ENCODE results near the gene PJA2.

Gene PJA2

DNA sequence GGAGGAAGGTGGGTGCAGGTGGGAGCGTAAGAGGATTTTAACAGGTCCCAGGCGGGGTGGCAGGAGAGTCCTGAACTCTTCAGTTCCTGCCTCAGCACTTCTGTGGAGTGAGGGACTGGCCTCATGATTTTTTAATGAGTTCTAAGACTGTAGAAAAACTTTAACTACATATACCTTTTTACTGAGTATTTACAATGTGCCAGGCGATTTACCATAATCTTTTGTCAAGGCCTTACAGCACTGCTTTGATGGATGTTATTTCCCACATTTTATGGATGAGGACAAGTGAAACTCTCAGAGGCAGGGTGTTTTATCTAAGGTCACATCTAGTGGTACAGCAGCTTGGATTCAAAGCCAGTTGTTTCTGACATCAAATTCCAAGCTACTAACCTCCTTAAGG is 99.5 kb downstream of the PJA2 start:
- in situ Hi-C loops (cut with HindIII; ENCODE audit: low pct_ligation_motif_present, low sequenced_read_pairs), result no loop called here
- TF ChIP-seq, protein P1, sequence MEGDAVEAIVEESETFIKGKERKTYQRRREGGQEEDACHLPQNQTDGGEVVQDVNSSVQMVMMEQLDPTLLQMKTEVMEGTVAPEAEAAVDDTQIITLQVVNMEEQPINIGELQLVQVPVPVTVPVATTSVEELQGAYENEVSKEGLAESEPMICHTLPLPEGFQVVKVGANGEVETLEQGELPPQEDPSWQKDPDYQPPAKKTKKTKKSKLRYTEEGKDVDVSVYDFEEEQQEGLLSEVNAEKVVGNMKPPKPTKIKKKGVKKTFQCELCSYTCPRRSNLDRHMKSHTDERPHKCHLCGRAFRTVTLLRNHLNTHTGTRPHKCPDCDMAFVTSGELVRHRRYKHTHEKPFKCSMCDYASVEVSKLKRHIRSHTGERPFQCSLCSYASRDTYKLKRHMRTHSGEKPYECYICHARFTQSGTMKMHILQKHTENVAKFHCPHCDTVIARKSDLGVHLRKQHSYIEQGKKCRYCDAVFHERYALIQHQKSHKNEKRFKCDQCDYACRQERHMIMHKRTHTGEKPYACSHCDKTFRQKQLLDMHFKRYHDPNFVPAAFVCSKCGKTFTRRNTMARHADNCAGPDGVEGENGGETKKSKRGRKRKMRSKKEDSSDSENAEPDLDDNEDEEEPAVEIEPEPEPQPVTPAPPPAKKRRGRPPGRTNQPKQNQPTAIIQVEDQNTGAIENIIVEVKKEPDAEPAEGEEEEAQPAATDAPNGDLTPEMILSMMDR (IDR thresholded peaks at IDR 0.05; ENCODE audit: low read depth, low read length, missing control alignments), result no peak
- Histone ChIP-seq H3K4me3 (ENCODE audit: low read depth, low read length) (no peak overlapping the region), H3K36me3 (replicated peaks) (no peaks in the 10 kb centered on the region), H3K27me3 (replicated peaks) (no peaks in the 10 kb centered on the region), H3K27ac (no peak overlapping the region)
- DNase-seq, result no peak

DNA sequence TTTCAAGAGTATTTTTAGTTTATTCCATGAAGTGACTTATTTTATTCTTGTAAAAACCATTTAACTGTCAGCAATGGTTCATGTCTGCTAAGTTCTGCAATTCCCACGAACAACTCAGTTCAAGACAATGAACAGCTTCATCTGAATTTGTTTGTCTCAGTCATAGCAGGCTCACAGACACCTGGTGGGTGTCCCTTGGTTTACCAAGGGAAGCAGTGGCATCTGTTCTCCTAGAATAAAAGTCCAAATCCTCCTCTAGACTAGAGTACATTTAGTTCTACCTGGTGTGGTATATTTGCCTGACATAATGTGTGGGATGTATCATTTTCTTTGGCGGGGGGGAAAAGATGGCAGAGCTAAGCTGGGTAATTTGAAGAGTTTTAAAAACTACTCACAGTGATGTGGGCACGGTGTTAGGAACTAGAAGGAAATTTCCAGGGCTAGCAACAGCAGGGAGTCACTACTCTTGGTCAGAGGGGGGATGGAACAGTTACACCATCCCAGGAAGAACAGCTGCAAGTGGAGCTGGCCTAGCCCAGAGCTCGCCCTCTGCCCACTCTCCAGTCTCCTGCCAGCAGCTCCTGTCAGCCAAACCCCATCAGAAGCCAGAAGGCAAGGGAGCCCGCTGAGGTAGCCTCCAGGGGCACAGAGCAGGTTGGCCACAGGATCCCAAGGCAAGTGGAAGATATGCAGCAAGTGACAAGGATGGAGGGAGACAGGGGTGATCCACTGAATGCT is 100.3 kb downstream of the PJA2 start:
- no peaks in the 10 kb centered on the region for H3K36me3 ChIP-seq (replicated peaks)
- DNase-seq, result no peak
- H3K4me3 ChIP-seq (ENCODE audit: low read depth, low read length), result no peak overlapping the region
- TF ChIP-seq, protein P1 (IDR thresholded peaks at IDR 0.05; ENCODE audit: low read depth, low read length, missing control alignments), result no peak
- in situ Hi-C loops (cut with HindIII; ENCODE audit: low pct_ligation_motif_present, low sequenced_read_pairs), result no loop called here
- no peak overlapping the region for H3K27ac ChIP-seq
- no peaks in the 10 kb centered on the region for H3K27me3 ChIP-seq (replicated peaks)

DNA sequence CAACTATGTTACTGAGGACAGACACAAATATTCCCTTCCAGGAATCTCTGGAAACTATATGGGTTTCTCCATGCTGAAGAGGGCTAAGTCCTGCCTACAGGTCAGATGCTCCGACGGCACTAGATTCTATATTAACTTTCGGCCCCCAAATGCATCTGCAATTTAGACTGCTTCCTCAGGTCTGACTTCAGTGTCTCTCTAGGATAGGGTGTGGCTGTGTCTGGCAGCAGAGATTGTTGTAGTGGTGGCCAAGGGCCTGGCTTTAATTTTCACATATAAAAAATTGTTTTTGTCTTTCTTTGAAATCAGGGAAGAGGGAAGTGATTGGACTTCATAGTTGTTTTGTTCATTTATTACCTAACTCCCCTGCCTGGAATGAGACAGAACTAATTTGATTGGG is 101.8 kb downstream of the PJA2 start:
- DNase-seq, result no peak
- Histone ChIP-seq H3K27ac (no peak overlapping the region), H3K27me3 (replicated peaks) (no peaks in the 10 kb centered on the region), H3K4me3 (ENCODE audit: low read depth, low read length) (no peak overlapping the region), H3K36me3 (replicated peaks) (no peaks in the 10 kb centered on the region)
- TF ChIP-seq, protein P1 (IDR thresholded peaks at IDR 0.05; ENCODE audit: low read depth, low read length, missing control alignments), result no peak
- in situ Hi-C loops (cut with HindIII; ENCODE audit: low pct_ligation_motif_present, low sequenced_read_pairs), result no loop called here

DNA sequence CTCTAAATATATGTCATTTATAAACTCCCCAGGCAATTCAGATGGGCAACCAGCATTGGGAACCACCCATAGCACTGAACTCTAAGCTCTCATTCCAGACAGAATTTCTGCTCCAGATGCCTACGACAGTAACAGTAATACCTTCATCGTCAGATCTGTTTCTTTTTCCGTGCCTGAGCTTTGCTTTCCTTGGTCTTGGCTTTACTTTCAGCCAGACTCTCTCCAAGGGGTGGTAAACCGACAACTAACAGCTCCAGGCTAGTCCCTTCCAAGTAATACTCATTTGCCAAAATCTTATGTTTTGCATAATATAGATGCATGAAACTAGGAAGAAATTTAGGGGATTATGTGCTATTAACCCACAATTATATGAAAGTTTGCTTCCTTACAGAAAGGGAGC is 102.3 kb downstream of the PJA2 start:
- DNase-seq, result no peak
- H3K27ac ChIP-seq, result no peak overlapping the region
- H3K27me3 ChIP-seq (replicated peaks), result no peaks in the 10 kb centered on the region
- H3K36me3 ChIP-seq (replicated peaks), result no peaks in the 10 kb centered on the region
- in situ Hi-C loops (cut with HindIII; ENCODE audit: low pct_ligation_motif_present, low sequenced_read_pairs), result no loop called here
- TF ChIP-seq, protein P1 (IDR thresholded peaks at IDR 0.05; ENCODE audit: low read depth, low read length, missing control alignments), result no peak
- H3K4me3 ChIP-seq (ENCODE audit: low read depth, low read length), result no peak overlapping the region

DNA sequence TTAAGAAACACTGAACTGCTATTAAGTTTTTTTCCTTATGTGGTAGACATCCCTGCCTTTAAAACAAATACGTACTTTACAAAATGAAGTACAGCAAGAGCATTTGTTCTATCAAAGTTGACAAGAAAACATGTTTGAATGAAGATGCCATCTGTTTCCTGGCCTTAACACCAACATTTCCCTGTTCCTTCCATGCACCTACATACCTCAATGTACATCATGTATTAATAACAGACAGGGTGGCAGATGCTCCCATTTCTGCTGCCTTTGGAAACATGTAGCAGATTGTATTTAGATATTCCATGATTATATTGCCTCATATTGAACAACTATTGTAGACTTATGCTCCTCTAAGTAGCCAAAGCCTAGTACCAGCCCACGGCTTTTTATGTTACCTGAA is 104.4 kb downstream of the PJA2 start:
- in situ Hi-C loops (cut with HindIII; ENCODE audit: low pct_ligation_motif_present, low sequenced_read_pairs), result no loop called here
- Histone ChIP-seq H3K27me3 (replicated peaks) (no peaks in the 10 kb centered on the region), H3K36me3 (replicated peaks) (no peaks in the 10 kb centered on the region), H3K27ac (no peak overlapping the region), H3K4me3 (ENCODE audit: low read depth, low read length) (no peak overlapping the region)
- no peak for DNase-seq
- TF ChIP-seq, protein P1 (IDR thresholded peaks at IDR 0.05; ENCODE audit: low read depth, low read length, missing control alignments), result no peak

DNA sequence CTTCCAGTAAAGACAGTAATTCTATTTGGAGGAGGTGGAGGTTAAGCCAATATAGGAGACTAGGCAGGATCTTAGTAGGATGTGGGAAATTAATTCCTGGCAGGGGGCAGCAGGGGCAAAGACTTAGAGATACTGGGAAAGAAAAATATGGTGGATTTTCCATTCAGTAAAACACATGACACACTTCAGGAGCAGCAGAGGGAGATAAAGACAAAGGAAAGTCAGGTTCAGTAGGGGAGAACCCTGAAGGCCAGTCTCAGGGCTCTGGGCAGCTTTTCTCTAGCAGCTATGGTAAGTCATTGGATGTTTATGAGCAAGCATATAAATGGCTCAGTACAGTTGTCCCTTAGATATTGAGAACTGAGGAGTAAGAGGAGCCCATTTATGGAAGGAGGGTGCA is 105.5 kb downstream of the PJA2 start:
- in situ Hi-C loops (cut with HindIII; ENCODE audit: low pct_ligation_motif_present, low sequenced_read_pairs), result no loop called here
- no peaks in the 10 kb centered on the region for H3K27me3 ChIP-seq (replicated peaks)
- no peak overlapping the region for H3K27ac ChIP-seq
- DNase-seq, result no peak
- H3K4me3 ChIP-seq (ENCODE audit: low read depth, low read length), result no peak overlapping the region
- H3K36me3 ChIP-seq (replicated peaks), result no peaks in the 10 kb centered on the region
- TF ChIP-seq, protein P1 (IDR thresholded peaks at IDR 0.05; ENCODE audit: low read depth, low read length, missing control alignments), result no peak
